HepG2 (cell line): ENCODE results near the gene ARHGAP29. TPM values are rescaled to one million over a fixed set of nuclear protein-coding genes. Genes with fewer than 3 reads are reported as not detected.

Experiments used
- BCL6 ChIP-seq: IDR thresholded peaks from 2 replicates; pipeline ENCODE4 v1.6.1; 2016; ENCODE audit warnings: missing genetic modification reagents, missing compliant biosample characterization
- CENPX ChIP-seq: sonication (generic); formaldehyde crosslinking; IDR thresholded peaks from 2 replicates; pipeline ENCODE4 v1.9.0; 2021; ENCODE audit warnings: mild to moderate bottlenecking, missing genetic modification reagents, moderate library complexity
- HOXA5 ChIP-seq: sonication (generic); formaldehyde crosslinking; IDR thresholded peaks from 2 replicates; pipeline ENCODE4 v1.4.0; 2020; ENCODE audit warnings: missing genetic modification reagents
- JUND ChIP-seq: sonication (generic); formaldehyde crosslinking; IDR thresholded peaks from 2 replicates; pipeline ENCODE4 v1.8.0; 2022; ENCODE audit warnings: mild to moderate bottlenecking, missing genetic modification reagents
- KMT2B ChIP-seq: IDR thresholded peaks from 2 replicates; pipeline ENCODE4 v1.6.1; 2016; ENCODE audit warnings: missing genetic modification reagents, missing compliant biosample characterization
- MXD4 ChIP-seq: IDR thresholded peaks from 2 replicates; pipeline ENCODE4 v1.6.1; 2016; ENCODE audit warnings: mild to moderate bottlenecking, missing biosample characterization, missing genetic modification reagents
- NCOA2 ChIP-seq: sonication (generic); formaldehyde crosslinking; IDR thresholded peaks from 2 replicates; pipeline ENCODE4 v1.8.0; 2022; ENCODE audit warnings: inconsistent platforms
- PHB2 ChIP-seq: fragments of 450-650 bp; IDR thresholded peaks from 2 replicates; pipeline ENCODE4 v1.6.1; 2018; ENCODE audit not compliant: partially characterized antibody
- SMC3 ChIP-seq: IDR thresholded peaks from 2 replicates; pipeline ENCODE4 v1.6.1; 2011; ENCODE audit warnings: low read length, improper control_type of control experiment
- TAF15 ChIP-seq: fragments of 200-400 bp; formaldehyde crosslinking; IDR thresholded peaks from one replicate; pipeline ENCODE4 v1.6.1; 2018; ENCODE audit warnings: mild to moderate bottlenecking, low read depth, low read length; ENCODE audit not compliant: poor library complexity, severe bottlenecking
- WIZ ChIP-seq: sonication (generic); formaldehyde crosslinking; IDR thresholded peaks from 2 replicates; pipeline ENCODE4 v1.5.1; 2020; ENCODE audit warnings: mild to moderate bottlenecking, missing genetic modification reagents
- YEATS4 ChIP-seq: sonication (generic); formaldehyde crosslinking; IDR thresholded peaks from 2 replicates; pipeline ENCODE4 v1.4.0; 2020; ENCODE audit warnings: missing genetic modification reagents, borderline replicate concordance
- ZNF232 ChIP-seq: sonication (generic); formaldehyde crosslinking; IDR thresholded peaks from 2 replicates; pipeline ENCODE4 v1.4.0; 2020; ENCODE audit warnings: missing genetic modification reagents, borderline replicate concordance
- ZNF235 ChIP-seq: sonication (generic); formaldehyde crosslinking; IDR thresholded peaks from 2 replicates; pipeline ENCODE4 v1.8.1; 2023; ENCODE audit warnings: mild to moderate bottlenecking, missing genetic modification reagents, borderline replicate concordance
- ZNF282 ChIP-seq: fragments of 450-650 bp; IDR thresholded peaks from 2 replicates; pipeline ENCODE4 v1.6.1; 2018; ENCODE audit not compliant: partially characterized antibody
- ZNF850 ChIP-seq: sonication (generic); formaldehyde crosslinking; conservative IDR thresholded peaks from 2 replicates; pipeline ENCODE4 v1.9.0; 2021; ENCODE audit warnings: mild to moderate bottlenecking, missing genetic modification reagents
- ZNF883 ChIP-seq: sonication (generic); formaldehyde crosslinking; IDR thresholded peaks from 2 replicates; pipeline ENCODE4 v1.5.1; 2020; ENCODE audit warnings: mild to moderate bottlenecking, missing genetic modification reagents; ENCODE audit errors: not compliant biosample characterization
- polyA plus RNA-seq, 8 experiments: library from polyadenylated mRNA; depleted of rRNA in 3 of 8; stranded (reverse) in 7 of 8; unstranded in 1 of 8; fragments of >200 nt; fragmentation: Illumina TruSeq in 4 of 8; extraction: Trizol in 4 of 8; gene quantifications; 2 replicates each; pipeline versions ENCODE4 v1.2.1 to v1.2.3, GENCODE V29; 2011 to 2016; ENCODE audit warnings: low read depth in 4 of 8, missing spikeins in 1 of 8, mixed read lengths in 1 of 8; ENCODE audit not compliant: insufficient read depth in 1 of 8
- total RNA-seq, 5 experiments: library from RNA; depleted of rRNA; stranded (reverse); fragments of >200 nt; fragmentation: Illumina TruSeq; extraction: Trizol; gene quantifications; 2 replicates each; pipeline ENCODE4 v1.2.3, GENCODE V29; 2016; ENCODE audit warnings: low read depth in 1 of 5
- TF ChIP-seq, protein P1 (sequence below): IDR thresholded peaks from 2 replicates; pipeline ENCODE4 v1.6.1; 2012; ENCODE audit warnings: low read length, improper control_type of control experiment
- TF ChIP-seq, protein P2 (sequence below): sonication (generic); formaldehyde crosslinking; IDR thresholded peaks from 2 replicates; pipeline ENCODE4 v1.5.0; 2020; ENCODE audit warnings: missing genetic modification reagents, mild to moderate bottlenecking, borderline replicate concordance
- TF ChIP-seq, protein P3 (sequence below): sonication (generic); formaldehyde crosslinking; conservative IDR thresholded peaks from 2 replicates; pipeline ENCODE4 v1.4.0; 2020; ENCODE audit warnings: missing genetic modification reagents
- TF ChIP-seq, protein P4 (sequence below): sonication (generic); formaldehyde crosslinking; IDR thresholded peaks from 2 replicates; pipeline ENCODE4 v1.5.1; 2020; ENCODE audit warnings: mild to moderate bottlenecking, missing genetic modification reagents

ARHGAP29 gene
- total and polyA plus RNA-seq, 2 of the 13 experiments (the other 11 are each of a cell fraction or from before 2014, with no cell fraction given): 12.8 to 18.3 TPM

DNA sequence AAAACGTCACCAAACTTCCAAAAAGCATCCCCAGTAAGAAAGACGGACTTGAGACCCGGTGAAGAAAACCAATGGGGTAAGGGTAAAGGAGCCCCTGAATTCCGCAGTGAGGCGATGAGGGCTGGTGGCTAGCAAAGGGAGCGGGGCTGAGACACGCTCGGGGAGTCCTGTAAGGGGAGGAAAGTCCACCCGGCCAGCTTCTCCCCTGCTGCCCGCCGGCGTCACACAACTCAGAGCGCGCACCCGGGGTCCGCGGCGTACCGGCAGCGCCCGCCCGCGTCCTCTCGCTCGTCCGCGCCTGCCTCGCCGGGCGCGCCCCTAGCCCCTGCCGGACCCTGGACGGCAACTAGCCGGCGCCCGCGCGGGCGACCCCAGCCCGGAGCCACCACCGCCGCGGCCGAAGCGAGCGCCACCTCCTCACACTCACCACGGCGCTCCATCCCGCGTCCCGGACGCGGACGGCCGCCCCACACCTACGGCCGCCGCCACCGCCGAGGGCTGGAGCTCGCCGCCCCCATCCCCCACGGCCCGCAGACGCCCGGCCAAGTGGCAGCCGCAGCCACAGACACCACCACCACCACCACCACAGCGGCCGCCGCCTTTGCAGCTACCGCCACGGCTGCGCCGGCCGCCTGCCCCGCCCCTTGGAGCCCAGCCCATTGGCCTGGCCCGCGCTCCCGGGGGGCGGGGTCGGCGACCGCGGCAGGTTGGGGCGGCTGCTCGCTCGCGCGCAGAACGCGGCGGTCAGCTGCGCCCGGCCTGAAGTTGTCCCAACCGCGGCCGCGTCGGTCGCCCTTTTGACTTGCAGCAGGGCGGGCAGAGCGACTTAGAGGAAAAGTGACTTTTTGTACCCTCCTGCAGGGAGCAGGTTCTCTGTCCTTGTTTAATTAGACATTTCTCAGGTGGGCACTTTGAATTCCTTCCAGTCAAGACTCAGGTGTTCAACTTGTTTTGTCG, 10.0 kb upstream of the ARHGAP29 start (continued):
- TF ChIP-seq TAF15 (no peak), ZNF282 (no peak), JUND (no peak), ZNF235 (CRISPR knock-in tag) (peak; percentile 65; the same call in 1 of the 2 replicates), ZNF232 (CRISPR knock-in tag) (no peak), WIZ (CRISPR knock-in tag) (no peak), MXD4 (CRISPR knock-in tag) (0 out of 2 replicates have a peak, but pooled peaks have one; percentile 27), CENPX (CRISPR knock-in tag) (no peak), BCL6 (CRISPR knock-in tag) (no peak), ZNF850 (CRISPR knock-in tag) (no peak), SMC3 (no peak), KMT2B (no peak; the same call in 1 of the 2 replicates), PHB2 (no peak), YEATS4 (CRISPR knock-in tag) (no peak), ZNF883 (CRISPR knock-in tag) (no peak), HOXA5 (CRISPR knock-in tag) (no peak), NCOA2 (CRISPR knock-in tag) (no peak)
- TF ChIP-seq, protein P1, sequence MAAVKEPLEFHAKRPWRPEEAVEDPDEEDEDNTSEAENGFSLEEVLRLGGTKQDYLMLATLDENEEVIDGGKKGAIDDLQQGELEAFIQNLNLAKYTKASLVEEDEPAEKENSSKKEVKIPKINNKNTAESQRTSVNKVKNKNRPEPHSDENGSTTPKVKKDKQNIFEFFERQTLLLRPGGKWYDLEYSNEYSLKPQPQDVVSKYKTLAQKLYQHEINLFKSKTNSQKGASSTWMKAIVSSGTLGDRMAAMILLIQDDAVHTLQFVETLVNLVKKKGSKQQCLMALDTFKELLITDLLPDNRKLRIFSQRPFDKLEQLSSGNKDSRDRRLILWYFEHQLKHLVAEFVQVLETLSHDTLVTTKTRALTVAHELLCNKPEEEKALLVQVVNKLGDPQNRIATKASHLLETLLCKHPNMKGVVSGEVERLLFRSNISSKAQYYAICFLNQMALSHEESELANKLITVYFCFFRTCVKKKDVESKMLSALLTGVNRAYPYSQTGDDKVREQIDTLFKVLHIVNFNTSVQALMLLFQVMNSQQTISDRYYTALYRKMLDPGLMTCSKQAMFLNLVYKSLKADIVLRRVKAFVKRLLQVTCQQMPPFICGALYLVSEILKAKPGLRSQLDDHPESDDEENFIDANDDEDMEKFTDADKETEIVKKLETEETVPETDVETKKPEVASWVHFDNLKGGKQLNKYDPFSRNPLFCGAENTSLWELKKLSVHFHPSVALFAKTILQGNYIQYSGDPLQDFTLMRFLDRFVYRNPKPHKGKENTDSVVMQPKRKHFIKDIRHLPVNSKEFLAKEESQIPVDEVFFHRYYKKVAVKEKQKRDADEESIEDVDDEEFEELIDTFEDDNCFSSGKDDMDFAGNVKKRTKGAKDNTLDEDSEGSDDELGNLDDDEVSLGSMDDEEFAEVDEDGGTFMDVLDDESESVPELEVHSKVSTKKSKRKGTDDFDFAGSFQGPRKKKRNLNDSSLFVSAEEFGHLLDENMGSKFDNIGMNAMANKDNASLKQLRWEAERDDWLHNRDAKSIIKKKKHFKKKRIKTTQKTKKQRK: no peak
- TF ChIP-seq, protein P2, sequence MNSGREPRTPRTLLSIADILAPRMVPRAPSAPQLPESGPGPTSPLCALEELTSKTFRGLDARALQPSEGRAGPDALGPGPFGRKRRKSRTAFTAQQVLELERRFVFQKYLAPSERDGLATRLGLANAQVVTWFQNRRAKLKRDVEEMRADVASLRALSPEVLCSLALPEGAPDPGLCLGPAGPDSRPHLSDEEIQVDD (CRISPR knock-in tag): no peak
- TF ChIP-seq, protein P3, sequence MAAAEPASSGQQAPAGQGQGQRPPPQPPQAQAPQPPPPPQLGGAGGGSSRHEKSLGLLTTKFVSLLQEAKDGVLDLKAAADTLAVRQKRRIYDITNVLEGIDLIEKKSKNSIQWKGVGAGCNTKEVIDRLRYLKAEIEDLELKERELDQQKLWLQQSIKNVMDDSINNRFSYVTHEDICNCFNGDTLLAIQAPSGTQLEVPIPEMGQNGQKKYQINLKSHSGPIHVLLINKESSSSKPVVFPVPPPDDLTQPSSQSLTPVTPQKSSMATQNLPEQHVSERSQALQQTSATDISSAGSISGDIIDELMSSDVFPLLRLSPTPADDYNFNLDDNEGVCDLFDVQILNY: no peak; the same call in 1 of the 2 replicates
- TF ChIP-seq, protein P4, sequence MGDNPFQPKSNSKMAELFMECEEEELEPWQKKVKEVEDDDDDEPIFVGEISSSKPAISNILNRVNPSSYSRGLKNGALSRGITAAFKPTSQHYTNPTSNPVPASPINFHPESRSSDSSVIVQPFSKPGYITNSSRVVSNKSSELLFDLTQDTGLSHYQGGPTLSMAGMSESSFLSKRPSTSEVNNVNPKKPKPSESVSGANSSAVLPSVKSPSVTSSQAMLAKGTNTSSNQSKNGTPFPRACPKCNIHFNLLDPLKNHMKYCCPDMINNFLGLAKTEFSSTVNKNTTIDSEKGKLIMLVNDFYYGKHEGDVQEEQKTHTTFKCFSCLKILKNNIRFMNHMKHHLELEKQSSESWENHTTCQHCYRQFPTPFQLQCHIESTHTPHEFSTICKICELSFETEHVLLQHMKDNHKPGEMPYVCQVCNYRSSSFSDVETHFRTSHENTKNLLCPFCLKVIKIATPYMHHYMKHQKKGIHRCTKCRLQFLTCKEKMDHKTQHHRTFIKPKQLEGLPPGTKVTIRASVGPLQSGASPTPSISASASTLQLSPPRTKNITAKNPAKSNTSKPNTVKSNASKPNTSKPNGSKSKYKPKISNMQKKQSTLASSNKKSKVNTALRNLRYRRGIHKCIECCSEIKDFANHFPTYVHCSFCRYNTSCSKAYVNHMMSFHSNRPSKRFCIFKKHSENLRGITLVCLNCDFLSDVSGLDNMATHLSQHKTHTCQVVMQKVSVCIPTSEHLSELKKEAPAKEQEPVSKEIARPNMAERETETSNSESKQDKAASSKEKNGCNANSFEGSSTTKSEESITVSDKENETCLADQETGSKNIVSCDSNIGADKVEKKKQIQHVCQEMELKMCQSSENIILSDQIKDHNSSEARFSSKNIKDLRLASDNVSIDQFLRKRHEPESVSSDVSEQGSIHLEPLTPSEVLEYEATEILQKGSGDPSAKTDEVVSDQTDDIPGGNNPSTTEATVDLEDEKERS (CRISPR knock-in tag): no peak
